Fibroblast of the aortic adventitia (primary cell): Measurements from ENCODE around the gene IFRD2. TPM values are rescaled to one million over a fixed set of nuclear protein-coding genes. Genes with fewer than 3 reads are reported as not detected.

Experiments used
- DNase-seq: peaks from one replicate; pipeline ENCODE4 v3.0.0-alpha.2; 2010; ENCODE audit warnings: low read depth
- H3K4me3 ChIP-seq: 2 replicates; pipeline ENCODE4 v1.5.1; 2011; ENCODE audit warnings: low read depth, mild to moderate bottlenecking, control low read depth, low read length, moderate library complexity
- total RNA-seq: library from RNA; depleted of rRNA; stranded (reverse); fragments of >200 nt; gene quantifications from 2 replicates; pipeline ENCODE4 v1.2.3, GENCODE V29; 2012; ENCODE audit warnings: low replicate concordance
- TF ChIP-seq, protein P1 (sequence below): IDR thresholded peaks from 2 replicates; pipeline ENCODE4 v1.5.1; 2011; ENCODE audit warnings: mild to moderate bottlenecking, low read length, control low read depth, inconsistent platforms; ENCODE audit not compliant: insufficient read depth

IFRD2 gene
- total RNA-seq, 1 donor: 72.7 TPM

GRCh38 chr3:50268703-50269451 is 23.4 kb downstream of the IFRD2 start, which contains the start of gene SEMA3B:
TSS of gene SEMA3B (plus strand) at chr3:50269147. CDS start at chr3:50269241, 94 bp downstream.
- TF ChIP-seq, protein P1, sequence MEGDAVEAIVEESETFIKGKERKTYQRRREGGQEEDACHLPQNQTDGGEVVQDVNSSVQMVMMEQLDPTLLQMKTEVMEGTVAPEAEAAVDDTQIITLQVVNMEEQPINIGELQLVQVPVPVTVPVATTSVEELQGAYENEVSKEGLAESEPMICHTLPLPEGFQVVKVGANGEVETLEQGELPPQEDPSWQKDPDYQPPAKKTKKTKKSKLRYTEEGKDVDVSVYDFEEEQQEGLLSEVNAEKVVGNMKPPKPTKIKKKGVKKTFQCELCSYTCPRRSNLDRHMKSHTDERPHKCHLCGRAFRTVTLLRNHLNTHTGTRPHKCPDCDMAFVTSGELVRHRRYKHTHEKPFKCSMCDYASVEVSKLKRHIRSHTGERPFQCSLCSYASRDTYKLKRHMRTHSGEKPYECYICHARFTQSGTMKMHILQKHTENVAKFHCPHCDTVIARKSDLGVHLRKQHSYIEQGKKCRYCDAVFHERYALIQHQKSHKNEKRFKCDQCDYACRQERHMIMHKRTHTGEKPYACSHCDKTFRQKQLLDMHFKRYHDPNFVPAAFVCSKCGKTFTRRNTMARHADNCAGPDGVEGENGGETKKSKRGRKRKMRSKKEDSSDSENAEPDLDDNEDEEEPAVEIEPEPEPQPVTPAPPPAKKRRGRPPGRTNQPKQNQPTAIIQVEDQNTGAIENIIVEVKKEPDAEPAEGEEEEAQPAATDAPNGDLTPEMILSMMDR: no peak
- peak within 1 kb of the TSS; percentile 58 for H3K4me3 ChIP-seq
- DNase-seq: peak; percentile 58

DNA sequence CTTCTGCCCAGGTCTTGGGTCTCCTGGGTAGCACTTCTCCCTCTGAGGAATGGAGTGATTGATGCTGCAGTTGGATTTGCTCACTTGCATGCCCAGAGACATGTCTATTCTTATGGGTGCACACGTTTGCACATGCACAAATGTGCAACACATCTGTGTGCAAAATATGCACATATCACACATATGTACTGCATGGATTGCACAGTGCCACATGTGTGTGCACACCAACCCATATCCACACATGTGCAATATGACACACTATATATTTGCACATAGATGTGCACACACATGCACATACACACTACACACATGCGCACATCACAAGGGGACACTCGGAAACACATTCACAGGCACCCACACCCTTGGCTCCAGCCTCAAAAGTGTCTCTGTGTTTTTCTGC is 24.0 kb downstream of the IFRD2 start:
- TF ChIP-seq, protein P1: no peak
- DNase-seq: no peak
- H3K4me3 ChIP-seq: peak overlapping the region; percentile 58

DNA sequence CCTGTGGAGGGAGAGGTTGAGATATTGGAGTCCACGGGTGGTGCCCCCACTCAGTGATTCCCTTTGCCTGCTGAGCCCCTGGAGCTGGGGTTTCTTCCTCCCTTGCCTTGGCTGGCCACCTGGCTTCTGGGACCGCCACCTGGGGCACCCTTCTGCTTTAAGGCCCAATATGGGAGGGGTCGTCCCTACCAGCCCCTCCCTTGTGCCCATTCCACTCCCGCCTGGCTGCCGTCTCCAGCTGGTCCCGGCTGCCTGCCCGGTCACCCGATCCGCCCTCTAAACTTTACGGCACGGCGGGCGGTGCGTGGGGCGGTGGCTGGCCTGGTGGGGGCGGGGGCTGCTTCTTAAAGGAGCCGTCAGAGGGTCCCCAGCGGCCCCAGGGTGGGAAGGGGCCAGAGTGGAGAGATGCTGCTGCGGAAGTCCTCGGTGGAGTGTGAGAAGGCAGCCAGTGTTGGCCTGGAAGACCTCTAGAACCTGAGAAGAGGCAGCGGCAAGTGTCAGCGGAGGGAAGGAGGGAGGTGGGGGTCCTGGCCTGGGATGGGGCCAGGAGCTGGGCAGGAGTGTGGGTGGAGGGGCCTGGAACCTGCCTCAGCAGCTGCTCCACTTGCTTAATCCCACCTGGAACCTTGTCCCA is 24.8 kb downstream of the IFRD2 start:
- DNase-seq: no peak
- TF ChIP-seq, protein P1: no peak
- H3K4me3 ChIP-seq: peak overlapping the region; percentile 61

DNA sequence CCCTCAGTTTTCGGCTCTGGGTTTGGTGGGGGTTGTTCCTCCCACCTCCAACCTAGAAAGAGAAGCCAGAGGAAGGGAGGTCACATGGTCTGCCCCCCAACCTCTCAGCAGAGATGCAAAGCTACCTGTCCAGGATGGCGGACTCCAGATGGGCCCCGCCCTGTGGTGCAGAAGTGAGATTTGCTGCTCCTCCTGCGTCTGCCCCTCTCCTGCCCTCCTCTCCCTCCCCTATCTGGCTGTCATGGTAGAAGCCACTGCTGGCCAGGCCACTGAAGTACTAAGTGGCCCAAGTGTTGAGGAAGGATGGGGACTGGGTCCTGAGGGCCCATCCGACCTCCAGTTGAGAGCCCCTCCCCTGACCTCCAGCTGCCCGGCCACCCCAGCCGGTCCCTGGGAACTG is 25.4 kb downstream of the IFRD2 start:
- peak overlapping the region; percentile 61 for H3K4me3 ChIP-seq
- TF ChIP-seq, protein P1: no peak
- DNase-seq: no peak

DNA sequence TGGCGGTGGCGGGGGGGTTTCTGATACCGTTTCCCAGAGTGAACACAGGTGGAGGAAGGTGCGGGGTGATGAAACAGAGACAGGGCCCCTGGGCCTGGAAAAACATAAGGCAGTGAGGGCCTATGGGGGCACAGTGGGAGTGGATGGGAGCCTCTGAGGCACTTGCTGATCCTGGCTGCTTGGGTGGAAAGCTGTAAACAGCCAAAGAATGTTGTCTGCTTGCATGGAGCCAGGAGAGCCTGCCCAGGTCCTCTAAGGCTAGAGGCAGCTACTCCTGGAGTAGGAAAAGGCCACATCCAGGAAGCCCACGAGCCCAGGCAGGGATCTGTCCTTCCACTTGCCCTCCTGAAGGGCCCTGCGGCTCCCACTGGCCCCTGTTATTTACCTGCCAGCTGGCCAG is 26.2 kb downstream of the IFRD2 start:
- TF ChIP-seq, protein P1: no peak
- DNase-seq: no peak
- H3K4me3 ChIP-seq: no peak overlapping the region

- H3K4me3 ChIP-seq: no peak overlapping the region
- TF ChIP-seq, protein P1: no peak
- DNase-seq: no peak
Observed at GRCh38 chr3:50265571-50265970, 26.7 kb downstream of the IFRD2 start.
